Measurements from ENCODE around the gene AGBL4. TPM values are rescaled to one million over a fixed set of nuclear protein-coding genes. Genes with fewer than 3 reads are reported as not detected.

Gene AGBL4
- total RNA-seq, 1 experiment from 2014 or later = not detected

GRCh38 chr1:48532976-48533375, 1490.8 kb downstream of the AGBL4 start:
- Histone ChIP-seq H3K4me2 (ENCODE audit: low read length) (no peak overlapping the region), H3K9ac (ENCODE audit: low read length) (no peak overlapping the region), H3K9me3 (ENCODE audit: control insufficient read depth in 1 of 2, insufficient read depth in 1 of 2, low read depth in 1 of 2, low read length in 2 of 2) (no peaks in the 10 kb centered on the region), H3K79me2 (ENCODE audit: insufficient read depth, low read length) (no peaks in the 10 kb centered on the region), H2AFZ (ENCODE audit: low read depth, low read length, poor library complexity, severe bottlenecking) (no peak overlapping the region), H3K4me3 (replicated peaks in 1 of 2; ENCODE audit: low read depth in 1 of 2, low read length in 2 of 2) (no peak overlapping the region), H3K27me3 (ENCODE audit: insufficient read depth, low read length) (peaks cover 37% of the 10 kb centered on the region), H3K36me3 (ENCODE audit: control insufficient read depth in 1 of 2, insufficient read depth in 2 of 2, low read length in 2 of 2) (no peaks in the 10 kb centered on the region), H3K27ac (ENCODE audit: low read depth, low read length) (no peak overlapping the region), H3K4me1 (ENCODE audit: control insufficient read depth in 1 of 2, insufficient read depth in 2 of 2, low read length in 2 of 2) (no peaks in the 10 kb centered on the region), H3K9me2 (ENCODE audit: insufficient read depth) (no peaks in the 10 kb centered on the region), H4K20me1 (ENCODE audit: insufficient read depth) (no peaks in the 10 kb centered on the region)
- no peak for DNase-seq (ENCODE audit: low read depth, low spot score)
- CTCF ChIA-PET = no interaction called here
- intact Hi-C loops (cut with micrococcal nuclease) = no loop called here
- no TSS peak for BruUV-seq (replicated peaks)
- no peak for ATAC-seq
- TF ChIP-seq EZH2 (IDR thresholded peaks at IDR 0.05) (no peak), EZH2phosphoT487 (IDR thresholded peaks at IDR 0.05; ENCODE audit: borderline replicate concordance) (no peak), CEBPB (IDR thresholded peaks at IDR 0.05; ENCODE audit: low read depth) (no peak), CBX3 (IDR thresholded peaks at IDR 0.05; ENCODE audit: low read depth) (no peak), CTCF (IDR thresholded peaks at IDR 0.05 in 2 of 3, conservative IDR thresholded peaks at IDR 0.05 in 1 of 3; ENCODE audit: borderline replicate concordance in 1 of 3, insufficient read depth in 1 of 3, low read depth in 2 of 3, low read length in 2 of 3) (no peak), POLR2A (IDR thresholded peaks at IDR 0.05; ENCODE audit: borderline replicate concordance, extremely low read depth, insufficient read depth, insufficient read length) (no peak), SRF (IDR thresholded peaks at IDR 0.05; ENCODE audit: low read depth) (no peak), JUND (IDR thresholded peaks at IDR 0.05) (no peak), RAD21 (IDR thresholded peaks at IDR 0.05; ENCODE audit: low read depth) (no peak), ZNF274 (IDR thresholded peaks at IDR 0.05; ENCODE audit: low read depth, low read length) (no peak), FOSL1 (IDR thresholded peaks at IDR 0.05; ENCODE audit: low read depth) (no peak), ELF1 (IDR thresholded peaks at IDR 0.05; ENCODE audit: borderline replicate concordance, low read depth) (no peak), EGR1 (IDR thresholded peaks at IDR 0.05; ENCODE audit: low read depth) (no peak), YY1 (IDR thresholded peaks at IDR 0.05; ENCODE audit: extremely low read depth, insufficient replicate concordance, low read depth, low read length) (no peak), ZFX (IDR thresholded peaks at IDR 0.05) (no peak), MAX (IDR thresholded peaks at IDR 0.05) (no peak), TCF7L2 (IDR thresholded peaks at IDR 0.05; ENCODE audit: borderline replicate concordance, extremely low read depth, insufficient read depth, insufficient read length) (no peak), POLR2AphosphoS5 (IDR thresholded peaks at IDR 0.05; ENCODE audit: low read depth, low read length) (no peak)
- TF ChIP-seq, protein P1, sequence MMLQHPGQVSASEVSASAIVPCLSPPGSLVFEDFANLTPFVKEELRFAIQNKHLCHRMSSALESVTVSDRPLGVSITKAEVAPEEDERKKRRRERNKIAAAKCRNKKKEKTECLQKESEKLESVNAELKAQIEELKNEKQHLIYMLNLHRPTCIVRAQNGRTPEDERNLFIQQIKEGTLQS (IDR thresholded peaks at IDR 0.05) = no peak
- TF ChIP-seq, protein P2, sequence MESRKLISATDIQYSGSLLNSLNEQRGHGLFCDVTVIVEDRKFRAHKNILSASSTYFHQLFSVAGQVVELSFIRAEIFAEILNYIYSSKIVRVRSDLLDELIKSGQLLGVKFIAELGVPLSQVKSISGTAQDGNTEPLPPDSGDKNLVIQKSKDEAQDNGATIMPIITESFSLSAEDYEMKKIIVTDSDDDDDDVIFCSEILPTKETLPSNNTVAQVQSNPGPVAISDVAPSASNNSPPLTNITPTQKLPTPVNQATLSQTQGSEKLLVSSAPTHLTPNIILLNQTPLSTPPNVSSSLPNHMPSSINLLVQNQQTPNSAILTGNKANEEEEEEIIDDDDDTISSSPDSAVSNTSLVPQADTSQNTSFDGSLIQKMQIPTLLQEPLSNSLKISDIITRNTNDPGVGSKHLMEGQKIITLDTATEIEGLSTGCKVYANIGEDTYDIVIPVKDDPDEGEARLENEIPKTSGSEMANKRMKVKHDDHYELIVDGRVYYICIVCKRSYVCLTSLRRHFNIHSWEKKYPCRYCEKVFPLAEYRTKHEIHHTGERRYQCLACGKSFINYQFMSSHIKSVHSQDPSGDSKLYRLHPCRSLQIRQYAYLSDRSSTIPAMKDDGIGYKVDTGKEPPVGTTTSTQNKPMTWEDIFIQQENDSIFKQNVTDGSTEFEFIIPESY (IDR thresholded peaks at IDR 0.05; ENCODE audit: extremely low read depth, insufficient replicate concordance, low read length) = no peak
- POLR2A ChIA-PET = no interaction called here
- RAD21 ChIA-PET (ENCODE audit: low non-redundant PET in 1 of 2, low total read pairs in 2 of 2, uncharacterized antibody in 2 of 2, unreplicated experiment in 2 of 2) = no interaction called here

Data from HCT116 (cell line).